Measurements from ENCODE around the gene FOLR1.
A peak's percentile ranks its signal among the peaks of the same experiment; 100 is the strongest.
"Not testable (repeated sequence)": the region's sequence is repeated elsewhere in the genome, so short reads cannot be mapped to it uniquely, and the experiment has no call there.

Gene FOLR1

GRCh38 chr11:72188267-72188666 lies 3.7 kb upstream of the FOLR1 start:
- DNase-seq, result no peak

GRCh38 chr11:72189455-72190250 lies 2.3 kb upstream of the FOLR1 start:
- no peak for DNase-seq

GRCh38 chr11:72190631-72191071 lies 1.3 kb upstream of the FOLR1 start:
- DNase-seq, result no peak

GRCh38 chr11:72195518-72196270 lies 3.8 kb downstream of the FOLR1 start:
- no peak for DNase-seq

- not testable (repeated sequence) for DNase-seq
These were observed 9.5 kb downstream of the FOLR1 start for GRCh38 chr11:72201445-72201844.

GRCh38 chr11:72202571-72202970 lies 10.6 kb downstream of the FOLR1 start:
- DNase-seq, result no peak

- DNase-seq, result no peak
These were observed 11.2 kb downstream of the FOLR1 start for GRCh38 chr11:72203163-72203562.

- no peak for DNase-seq
These were observed 12.9 kb downstream of the FOLR1 start for GRCh38 chr11:72204886-72205285.

- DNase-seq, result not testable (repeated sequence)
These were observed 14.9 kb downstream of the FOLR1 start for GRCh38 chr11:72206794-72207193.

GRCh38 chr11:72208281-72208680 lies 16.3 kb downstream of the FOLR1 start:
- DNase-seq, result no peak

GRCh38 chr11:72209101-72209500 lies 17.2 kb downstream of the FOLR1 start:
- no peak for DNase-seq

- no peak for DNase-seq
These were observed 24.7 kb downstream of the FOLR1 start, which contains the start of gene FOLR2 for GRCh38 chr11:72216638-72217037. FOLR2 (plus strand) TSS chr11:72216794; CDS start chr11:72218585, 1,791 bp downstream.

- DNase-seq, result peak; percentile 67
These were observed 25.9 kb downstream of the FOLR1 start for GRCh38 chr11:72217841-72218240.

- no peak for DNase-seq
These were observed 26.4 kb downstream of the FOLR1 start for GRCh38 chr11:72218251-72218745.

GRCh38 chr11:72220696-72221363 lies 28.9 kb downstream of the FOLR1 start:
- no peak for DNase-seq

GRCh38 chr11:72221386-72222075 lies 29.6 kb downstream of the FOLR1 start:
- no peak for DNase-seq

- no peak for DNase-seq
These were observed 30.4 kb downstream of the FOLR1 start for GRCh38 chr11:72222106-72222891.

GRCh38 chr11:72222907-72223614 lies 31.1 kb downstream of the FOLR1 start:
- peak; percentile 99 for DNase-seq

GRCh38 chr11:72223615-72224563 lies 31.9 kb downstream of the FOLR1 start:
- DNase-seq, result no peak
